Measurements from ENCODE around the gene SYCP1.
"Not testable (repeated sequence)": the region's sequence is repeated elsewhere in the genome, so short reads cannot be mapped to it uniquely, and the experiment has no call there.

SYCP1 gene

GRCh38 chr1:114959423-114959822 lies 104.8 kb downstream of the SYCP1 start:
- no peak for DNase-seq (ENCODE audit: low spot score)

- no peak for DNase-seq (ENCODE audit: low spot score)
Observed at GRCh38 chr1:114976891-114977290, 122.2 kb downstream of the SYCP1 start.

GRCh38 chr1:114979278-114979891 lies 124.7 kb downstream of the SYCP1 start:
- peak; percentile 31 for DNase-seq (ENCODE audit: low spot score)

GRCh38 chr1:114982251-114982650 lies 127.6 kb downstream of the SYCP1 start:
- no peak for DNase-seq (ENCODE audit: low spot score)

- peak; percentile 20 for DNase-seq (ENCODE audit: low spot score)
Observed at GRCh38 chr1:114986286-114986685, 131.6 kb downstream of the SYCP1 start.

- no peak for DNase-seq (ENCODE audit: low spot score)
Observed at GRCh38 chr1:114988095-114988494, 133.4 kb downstream of the SYCP1 start.

- DNase-seq (ENCODE audit: low spot score): no peak
Observed at GRCh38 chr1:114997510-114998289, 143.0 kb downstream of the SYCP1 start.

- no peak for DNase-seq (ENCODE audit: low spot score)
Observed at GRCh38 chr1:115006191-115006590, 151.5 kb downstream of the SYCP1 start.

- no peak for DNase-seq (ENCODE audit: low spot score)
Observed at GRCh38 chr1:115012006-115012405, 157.3 kb downstream of the SYCP1 start.

GRCh38 chr1:115012434-115012833 lies 157.8 kb downstream of the SYCP1 start:
- DNase-seq (ENCODE audit: low spot score): no peak

GRCh38 chr1:115013792-115014191 lies 159.1 kb downstream of the SYCP1 start:
- no peak for DNase-seq (ENCODE audit: low spot score)

GRCh38 chr1:115019549-115019948 lies 164.9 kb downstream of the SYCP1 start:
- DNase-seq (ENCODE audit: low spot score): not testable (repeated sequence)

- DNase-seq (ENCODE audit: low spot score): no peak
Observed at GRCh38 chr1:115021145-115021544, 166.5 kb downstream of the SYCP1 start.

- no peak for DNase-seq (ENCODE audit: low spot score)
Observed at GRCh38 chr1:115023593-115023992, 168.9 kb downstream of the SYCP1 start.

- no peak for DNase-seq (ENCODE audit: low spot score)
Observed at GRCh38 chr1:115029526-115029925, 174.9 kb downstream of the SYCP1 start, which contains the start of gene TSHB. TSS of gene TSHB (plus strand) at chr1:115029826. CDS start at chr1:115033363, 3,537 bp downstream.

- no peak for DNase-seq (ENCODE audit: low spot score)
Observed at GRCh38 chr1:115031595-115031994, 176.9 kb downstream of the SYCP1 start.

GRCh38 chr1:115035652-115036051 lies 181.0 kb downstream of the SYCP1 start:
- no peak for DNase-seq (ENCODE audit: low spot score)

- DNase-seq (ENCODE audit: low spot score): no peak
Observed at GRCh38 chr1:115036814-115037507, 182.3 kb downstream of the SYCP1 start.

GRCh38 chr1:115040501-115040900 lies 185.8 kb downstream of the SYCP1 start:
- no peak for DNase-seq (ENCODE audit: low spot score)

GRCh38 chr1:115041654-115042053 lies 187.0 kb downstream of the SYCP1 start:
- DNase-seq (ENCODE audit: low spot score): no peak
